B cell (primary cell): ENCODE results near the gene CUL1. TPM values are rescaled to one million over a fixed set of nuclear protein-coding genes. Genes with fewer than 3 reads are reported as not detected.

Source experiments
- ATAC-seq: fragments of 200-7000 bp; cut with Tn5 transposase; one replicate; pipeline ENCODE4 v1.10.0; 2021; ENCODE audit warnings: low read depth, mild to moderate bottlenecking, moderate number of reproducible peaks, moderate library complexity
- CTCF ChIA-PET: fragments of 350-600 bp; sonication (Branson Sonifier 250); formaldehyde crosslinking; loops from one replicate; lab custom pipeline; 2021; ENCODE audit warnings: antibody characterized with exemption, inconsistent platforms; lab: Charles Lee
- POLR2A ChIA-PET: fragments of 350-600 bp; sonication (Branson Sonifier 250); formaldehyde crosslinking; loops from one replicate; lab custom pipeline; 2021; ENCODE audit warnings: antibody characterized with exemption; lab: Charles Lee
- DNase-seq: peaks from one replicate; pipeline ENCODE4 v3.0.0; 2013
- H2AFZ ChIP-seq: 2 replicates; pipeline ENCODE4 v1.6.1; 2012; ENCODE audit warnings: mild to moderate bottlenecking, low read depth, low read length; ENCODE audit not compliant: insufficient read depth, poor library complexity, severe bottlenecking
- H3K27ac ChIP-seq, 2 donors: 1 replicate in 1 of 2; 2 replicates in 1 of 2; pipeline ENCODE4 v1.5.1; 2012 to 2013; ENCODE audit warnings: low read length in 2 of 2, mild to moderate bottlenecking in 2 of 2, moderate library complexity in 1 of 2
- H3K27me3 ChIP-seq, 4 experiments: fragments of 200-600 bp in 1 of 4; sonication (generic) in 1 of 4; replicated peaks in 1 of 4; 1 replicate in 2 of 4; 2 replicates in 2 of 4; pipeline versions ENCODE4 v1.6.1 to v1.7.0; 2013 to 2016; ENCODE audit warnings: low read length in 3 of 4, mild to moderate bottlenecking in 2 of 4, mixed read lengths in 1 of 4, moderate library complexity in 1 of 4; ENCODE audit not compliant: insufficient read depth in 4 of 4, control insufficient read depth in 3 of 4; ENCODE audit errors: control extremely low read depth in 1 of 4
- H3K36me3 ChIP-seq, 2 experiments: replicated peaks in 1 of 2; 1 replicate in 1 of 2; 2 replicates in 1 of 2; pipeline versions ENCODE4 v1.6.1 to v1.7.1; 2013; ENCODE audit warnings: low read length in 1 of 2; ENCODE audit not compliant: insufficient read depth in 2 of 2, control insufficient read depth in 1 of 2; ENCODE audit errors: control extremely low read depth in 1 of 2, extremely low read depth in 1 of 2
- H3K4me1 ChIP-seq, 2 donors: fragments of 200-600 bp in 1 of 2; sonication (generic) in 1 of 2; 1 replicate in 1 of 2; 2 replicates in 1 of 2; pipeline versions ENCODE4 v1.5.1 to v1.6.1; 2013 to 2017; ENCODE audit warnings: low read length in 2 of 2; ENCODE audit not compliant: control insufficient read depth in 2 of 2, insufficient read depth in 2 of 2
- H3K4me2 ChIP-seq: replicated peaks from 2 replicates; pipeline ENCODE3; 2012; ENCODE audit warnings: mild to moderate bottlenecking, low read depth, low read length; ENCODE audit not compliant: poor library complexity, severe bottlenecking
- H3K4me3 ChIP-seq, 5 experiments: fragments of 200-600 bp in 1 of 5; sonication (generic) in 1 of 5; 1 replicate in 3 of 5; 2 replicates in 2 of 5; pipeline versions ENCODE4 v1.5.1 to v1.7.0; 2011 to 2016; ENCODE audit warnings: low read length in 4 of 5, mild to moderate bottlenecking in 4 of 5, low read depth in 2 of 5, control low read depth in 1 of 5, moderate library complexity in 1 of 5; ENCODE audit not compliant: insufficient read depth in 1 of 5; ENCODE audit errors: control extremely low read depth in 1 of 5, extremely low read depth in 1 of 5
- H3K79me2 ChIP-seq: fragments of 200-600 bp; sonication (generic); one replicate; pipeline ENCODE4 v1.6.0; 2016; ENCODE audit warnings: low read length; ENCODE audit not compliant: control insufficient read depth, insufficient read depth
- H3K9ac ChIP-seq: fragments of 200-600 bp; sonication (generic); 2 replicates; pipeline ENCODE4 v1.6.1; 2017; ENCODE audit warnings: mild to moderate bottlenecking, low read length, moderate library complexity
- H3K9me3 ChIP-seq, 3 donors: one replicate each; pipeline versions ENCODE4 v1.6.1 to v1.7.1; 2013; ENCODE audit warnings: low read length in 2 of 3; ENCODE audit not compliant: control insufficient read depth in 2 of 3, insufficient read depth in 1 of 3; ENCODE audit errors: control extremely low read depth in 1 of 3
- H4K20me1 ChIP-seq: 2 replicates; pipeline ENCODE4 v1.6.0; 2012; ENCODE audit warnings: mild to moderate bottlenecking, low read length; ENCODE audit not compliant: insufficient read depth, control insufficient read depth, poor library complexity, severe bottlenecking
- H3K27ac Mint-ChIP-seq: one replicate; pipeline ENCODE4 v1.8.0; 2021; ENCODE audit warnings: mixed read lengths
- H3K27me3 Mint-ChIP-seq: one replicate; pipeline ENCODE4 v1.8.0; 2021; ENCODE audit warnings: mixed read lengths
- H3K4me1 Mint-ChIP-seq: one replicate; pipeline ENCODE4 v1.8.0; 2021; ENCODE audit warnings: mixed read lengths
- H3K4me3 Mint-ChIP-seq: one replicate; pipeline ENCODE4 v1.8.0; 2021; ENCODE audit warnings: mixed read lengths
- H3K9me3 Mint-ChIP-seq: one replicate; pipeline ENCODE4 v1.8.0; 2022; ENCODE audit warnings: mixed read lengths; ENCODE audit not compliant: insufficient read depth
- EZH2 ChIP-seq: IDR thresholded peaks from 2 replicates; pipeline ENCODE4 v1.6.1; 2012; ENCODE audit warnings: borderline replicate concordance, low read depth, mild to moderate bottlenecking, moderate library complexity, low read length; ENCODE audit not compliant: insufficient read depth, poor library complexity, severe bottlenecking
- WGBS: methylation state at CpG from one replicate; pipeline ENCODE4 v1.1.5; 2013; ENCODE audit warnings: missing lambda C conversion rate; ENCODE audit not compliant: insufficient coverage; 5-methylcytosine and 5-hydroxymethylcytosine counted together
- intact Hi-C: fragments of 100-400 bp; cut with micrococcal nuclease; formaldehyde crosslinking; loops from one replicate; pipeline ENCODE4 v1.10.0; 2022
- polyA plus RNA-seq: library from polyadenylated mRNA; depleted of rRNA; stranded (reverse); fragments of >200 nt; gene quantifications from 2 replicates; pipeline ENCODE4 v1.2.3, GENCODE V29; 2012
- total RNA-seq, 2 donors: library from RNA; stranded (reverse); fragments of 120-200 nt in 1 of 2; gene quantifications; 1 replicate in 1 of 2; 2 replicates in 1 of 2; pipeline versions ENCODE4 v1.2.3 to v1.2.4, GENCODE V29; 2013 to 2022
- TF ChIP-seq, protein P1 (sequence below): fragments of 200-600 bp; IDR thresholded peaks from one replicate; pipeline ENCODE4 v1.8.0; 2022; ENCODE audit warnings: antibody characterized with exemption, mild to moderate bottlenecking

CUL1 gene
- total and polyA plus RNA-seq, 2 donors (not counting 1 experiment from before 2014, with no cell fraction given): 26.9 to 51.1 TPM

DNA sequence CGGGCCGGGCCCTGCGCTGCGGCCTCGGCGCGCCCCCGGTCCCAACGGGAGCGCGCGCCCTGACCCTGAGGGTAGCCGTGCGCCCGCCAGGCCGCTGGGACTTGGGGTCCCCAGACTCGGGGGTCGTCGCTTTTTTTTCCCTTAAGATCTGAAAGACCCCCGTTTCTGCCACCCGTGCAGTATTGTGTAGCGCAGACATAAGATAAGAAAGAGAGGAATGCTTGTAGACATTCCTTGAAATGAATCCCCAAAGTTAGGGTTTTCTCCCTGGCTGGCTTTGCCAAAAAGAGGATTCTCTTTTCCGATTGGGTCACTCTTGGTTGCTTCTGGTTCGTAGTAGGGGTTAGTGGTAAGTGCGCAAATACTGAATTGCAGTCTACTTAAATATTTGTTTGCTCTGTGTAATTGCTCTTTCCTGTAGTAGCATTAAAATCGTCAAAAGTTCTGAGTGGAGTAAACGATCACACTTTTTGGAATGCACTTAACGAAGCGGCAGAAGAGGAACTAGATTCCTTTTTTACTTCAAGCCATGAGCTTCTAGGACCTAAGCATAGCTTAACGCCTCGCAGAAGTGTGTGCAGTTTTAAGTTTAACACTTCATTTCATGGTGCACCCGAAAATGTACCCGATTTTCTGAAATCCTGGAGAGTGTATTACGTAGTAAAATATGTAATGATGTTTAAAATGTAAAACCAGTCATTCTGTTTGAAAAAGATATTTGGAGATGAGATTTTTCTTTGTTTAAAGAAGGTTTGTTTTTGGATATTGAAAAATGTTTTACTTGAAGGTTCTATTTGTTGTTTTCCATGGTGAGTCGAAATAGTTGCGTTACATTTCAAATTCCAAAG is 1.3 kb downstream of the CUL1 start:
- H3K27ac ChIP-seq: peak overlapping the region in 1 of 2 donors; percentile 91
- H3K9me3 Mint-ChIP-seq: no peaks in the 10 kb centered on the region
- H4K20me1 ChIP-seq: peaks cover 57% of the 10 kb centered on the region
- peak overlapping the region; percentile 91 for H3K4me3 Mint-ChIP-seq
- H3K9me3 ChIP-seq: no peaks in the 10 kb centered on the region
- peaks cover 55% of the 10 kb centered on the region for H3K4me1 Mint-ChIP-seq
- no peaks in the 10 kb centered on the region for H3K27me3 Mint-ChIP-seq
- no peaks in the 10 kb centered on the region for H3K27me3 ChIP-seq
- no peaks in the 10 kb centered on the region for H3K36me3 ChIP-seq
- H3K27ac Mint-ChIP-seq: peak overlapping the region; percentile 91
- intact Hi-C loops: loop anchor here (1.0 to 10.0 kb wide), 6 partner anchors 135 to 392 kb away; partner anchors contain the start of gene ZNF786
- ATAC-seq (no peak), DNase-seq (peak; percentile 33)
- ChIA-PET POLR2A (interaction anchor here (0.6 to 1.8 kb wide), 3 partner anchors 50 to 241 kb away, joined by 4 to 7 read pairs (median 5); partner anchors contain the start of gene EZH2), CTCF (interaction anchor here (1.1 to 2.0 kb wide), 4 partner anchors 8 to 263 kb away, joined by 3 to 6 read pairs (median 5); no protein-coding TSS in a partner anchor)
- WGBS: under 1% methylated on average over 30 of the region's 36 CpGs
- peak overlapping the region; percentile 84 for H3K9ac ChIP-seq
- H3K4me3 ChIP-seq: peak overlapping the region; percentile 76 to 93 (median 84)
- H3K4me2 ChIP-seq: peak overlapping the region; percentile 91
- H3K79me2 ChIP-seq: peaks cover 56% of the 10 kb centered on the region
- H3K4me1 ChIP-seq: peaks cover 30 to 34% of the 10 kb centered on the region in 2 donors
- peak overlapping the region; percentile 83 for H2AFZ ChIP-seq
- no peak for TF ChIP-seq EZH2
- TF ChIP-seq, protein P1, sequence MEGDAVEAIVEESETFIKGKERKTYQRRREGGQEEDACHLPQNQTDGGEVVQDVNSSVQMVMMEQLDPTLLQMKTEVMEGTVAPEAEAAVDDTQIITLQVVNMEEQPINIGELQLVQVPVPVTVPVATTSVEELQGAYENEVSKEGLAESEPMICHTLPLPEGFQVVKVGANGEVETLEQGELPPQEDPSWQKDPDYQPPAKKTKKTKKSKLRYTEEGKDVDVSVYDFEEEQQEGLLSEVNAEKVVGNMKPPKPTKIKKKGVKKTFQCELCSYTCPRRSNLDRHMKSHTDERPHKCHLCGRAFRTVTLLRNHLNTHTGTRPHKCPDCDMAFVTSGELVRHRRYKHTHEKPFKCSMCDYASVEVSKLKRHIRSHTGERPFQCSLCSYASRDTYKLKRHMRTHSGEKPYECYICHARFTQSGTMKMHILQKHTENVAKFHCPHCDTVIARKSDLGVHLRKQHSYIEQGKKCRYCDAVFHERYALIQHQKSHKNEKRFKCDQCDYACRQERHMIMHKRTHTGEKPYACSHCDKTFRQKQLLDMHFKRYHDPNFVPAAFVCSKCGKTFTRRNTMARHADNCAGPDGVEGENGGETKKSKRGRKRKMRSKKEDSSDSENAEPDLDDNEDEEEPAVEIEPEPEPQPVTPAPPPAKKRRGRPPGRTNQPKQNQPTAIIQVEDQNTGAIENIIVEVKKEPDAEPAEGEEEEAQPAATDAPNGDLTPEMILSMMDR: no peak

DNA sequence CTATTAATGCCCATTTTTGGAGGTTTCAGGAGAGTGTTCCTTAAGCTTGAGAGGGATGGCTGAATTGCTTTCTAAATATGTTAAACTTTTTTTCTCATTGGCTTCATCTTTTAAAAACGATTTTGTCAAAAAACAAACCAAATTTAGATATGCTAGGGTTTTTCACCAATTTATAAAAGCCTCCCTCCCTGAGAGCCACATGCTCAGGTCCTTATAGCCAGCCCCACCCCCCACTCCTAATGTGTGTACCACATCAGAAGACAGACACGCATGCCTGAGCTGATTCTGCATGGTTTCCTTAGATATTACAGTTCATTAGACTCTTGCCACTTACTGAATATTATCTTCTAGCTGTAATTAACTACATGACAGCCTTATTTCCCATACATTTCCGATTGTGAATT is 2.0 kb downstream of the CUL1 start:
- H3K4me3 ChIP-seq: peak overlapping the region in 2 of 5 experiments; percentile 85 to 93

More for the DNA sequence above, 2.0 kb downstream of the CUL1 start:
- no peaks in the 10 kb centered on the region for H3K9me3 ChIP-seq
- H3K9me3 Mint-ChIP-seq: no peaks in the 10 kb centered on the region
- POLR2A ChIA-PET: no interaction called here
- H3K27me3 ChIP-seq: no peaks in the 10 kb centered on the region
- 0% methylated on average over 1 of the region's 3 CpGs for WGBS
- no peaks in the 10 kb centered on the region for H3K36me3 ChIP-seq
- no peak overlapping the region for H3K27ac Mint-ChIP-seq
- H3K27ac ChIP-seq: no peak overlapping the region
- intact Hi-C loops: no loop called here
- TF ChIP-seq, protein P1: no peak
- no peak for TF ChIP-seq EZH2
- H3K4me3 Mint-ChIP-seq: peak overlapping the region; percentile 91
- no peak overlapping the region for H2AFZ ChIP-seq
- CTCF ChIA-PET: interaction anchor here (1.1 to 1.7 kb wide), 2 partner anchors 67 to 125 kb away, joined by 3 to 5 read pairs; no protein-coding TSS in a partner anchor
- no peak for ATAC-seq
- peaks cover 62% of the 10 kb centered on the region for H3K79me2 ChIP-seq
- peak overlapping the region; percentile 91 for H3K4me2 ChIP-seq
- H3K4me1 Mint-ChIP-seq: peaks cover 59% of the 10 kb centered on the region
- DNase-seq: no peak
- peak overlapping the region; percentile 84 for H3K9ac ChIP-seq
- peaks cover 63% of the 10 kb centered on the region for H4K20me1 ChIP-seq
- H3K4me1 ChIP-seq: peaks cover 30 to 34% of the 10 kb centered on the region in 2 donors
- H3K27me3 Mint-ChIP-seq: no peaks in the 10 kb centered on the region
